ENCODE measurements around the gene ACOX2.

Gene ACOX2

GRCh38 chr3:58471025-58471887 is 65.7 kb downstream of the ACOX2 start:
- peak; percentile 97 for ATAC-seq
- peak; percentile 50 for DNase-seq

GRCh38 chr3:58470363-58471024 is 66.5 kb downstream of the ACOX2 start:
- ATAC-seq = no peak
- DNase-seq = no peak

- ATAC-seq = no peak
- no peak for DNase-seq
Observed at GRCh38 chr3:58469096-58469495, 67.9 kb downstream of the ACOX2 start.

GRCh38 chr3:58466899-58467563 is 70.0 kb downstream of the ACOX2 start:
- ATAC-seq = no peak
- no peak for DNase-seq

GRCh38 chr3:58464866-58465265 is 72.1 kb downstream of the ACOX2 start:
- peak; percentile 55 for ATAC-seq
- no peak for DNase-seq

GRCh38 chr3:58463942-58464271 is 73.1 kb downstream of the ACOX2 start:
- ATAC-seq (no peak), DNase-seq (no peak)

- peak; percentile 83 for DNase-seq
Observed at GRCh38 chr3:58463181-58463941, 73.6 kb downstream of the ACOX2 start.

GRCh38 chr3:58462829-58463180 is 74.2 kb downstream of the ACOX2 start:
- ATAC-seq (no peak), DNase-seq (no peak)

More at GRCh38 chr3:58463181-58463941, 73.6 kb downstream of the ACOX2 start:
- peak; percentile 98 for ATAC-seq

- ATAC-seq = no peak
Observed at GRCh38 chr3:58459160-58459559, 77.8 kb downstream of the ACOX2 start.

More at GRCh38 chr3:58459160-58459559, 77.8 kb downstream of the ACOX2 start:
- DNase-seq = no peak
